Fibroblast of pulmonary artery (primary cell): ENCODE data around the gene SCNN1G.

Experiments
- DNase-seq: peaks from one replicate; pipeline ENCODE4 v3.0.0-alpha.2; 2010; ENCODE audit warnings: low read depth
- H3K4me3 ChIP-seq: replicated peaks from 2 replicates; pipeline ENCODE4 v1.5.1; 2011; ENCODE audit warnings: low read depth, mild to moderate bottlenecking, control low read depth, low read length, moderate library complexity
- CTCF ChIP-seq: IDR thresholded peaks from 2 replicates; pipeline ENCODE4 v1.5.1; 2011; ENCODE audit warnings: mild to moderate bottlenecking, control low read depth, low read length, inconsistent platforms; ENCODE audit errors: missing control alignments

The SCNN1G gene

GRCh38 chr16:23213831-23214230 lies 31.3 kb downstream of the SCNN1G start:
- no peak for DNase-seq
- H3K4me3 ChIP-seq = no peak overlapping the region
- no peak for TF ChIP-seq CTCF

DNA sequence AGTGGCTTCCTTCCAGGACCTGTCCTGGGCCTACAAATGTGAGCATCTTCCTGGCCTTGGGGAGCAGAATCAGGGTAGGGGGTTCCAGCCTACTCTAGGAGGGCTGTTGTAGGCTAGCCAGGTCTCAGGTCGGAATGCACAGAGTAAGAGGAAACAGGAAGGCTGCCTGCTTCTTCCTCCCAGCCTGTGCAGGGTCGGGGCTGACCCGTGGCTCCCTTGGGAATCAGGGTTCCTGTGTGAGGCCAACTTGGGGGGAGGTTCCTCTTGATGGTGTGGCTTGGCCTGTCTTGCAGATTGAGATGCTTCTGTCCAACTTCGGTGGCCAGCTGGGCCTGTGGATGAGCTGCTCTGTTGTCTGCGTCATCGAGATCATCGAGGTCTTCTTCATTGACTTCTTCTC lies 32.3 kb downstream of the SCNN1G start:
- H3K4me3 ChIP-seq = no peak overlapping the region
- no peak for DNase-seq
- TF ChIP-seq CTCF = no peak

- TF ChIP-seq CTCF = no peak
These were observed 32.9 kb downstream of the SCNN1G start for GRCh38 chr16:23215435-23215834.

GRCh38 chr16:23216658-23217246 lies 34.2 kb downstream of the SCNN1G start:
- no peak for DNase-seq
- no peak for TF ChIP-seq CTCF
- H3K4me3 ChIP-seq = no peak overlapping the region

More at GRCh38 chr16:23215435-23215834, 32.9 kb downstream of the SCNN1G start:
- DNase-seq = no peak
- H3K4me3 ChIP-seq = no peak overlapping the region

DNA sequence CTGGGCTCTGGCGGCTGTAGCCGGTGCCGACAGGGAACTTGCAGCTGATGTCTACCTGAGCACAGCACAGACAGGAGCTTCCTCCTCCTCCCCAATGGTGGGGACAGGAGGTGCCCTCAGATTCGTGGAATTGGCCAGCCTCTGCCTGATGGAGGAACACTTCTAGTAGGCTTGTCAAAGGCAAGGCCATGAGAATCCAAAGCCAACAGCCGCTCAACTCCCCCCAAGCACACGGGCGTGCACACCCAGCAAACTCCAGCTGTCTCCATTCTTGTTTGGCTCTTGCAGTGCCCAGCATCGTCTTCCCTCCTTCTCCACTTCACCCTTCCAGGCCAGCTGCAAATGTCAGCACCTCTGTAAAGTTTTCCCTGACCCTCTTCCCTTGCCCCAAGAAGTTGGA lies 35.1 kb downstream of the SCNN1G start:
- no peak for DNase-seq
- no peak for TF ChIP-seq CTCF
- no peak overlapping the region for H3K4me3 ChIP-seq

GRCh38 chr16:23222929-23223328 lies 40.4 kb downstream of the SCNN1G start:
- no peak overlapping the region for H3K4me3 ChIP-seq
- no peak for DNase-seq
- no peak for TF ChIP-seq CTCF

- no peak for DNase-seq
- TF ChIP-seq CTCF = no peak
- no peak overlapping the region for H3K4me3 ChIP-seq
These were observed 40.8 kb downstream of the SCNN1G start for GRCh38 chr16:23223368-23223767.
